Sigmoid colon (tissue), 7 donors: ENCODE data around the gene GPR139. TPM values are rescaled to one million over a fixed set of nuclear protein-coding genes. Genes with fewer than 3 reads are reported as not detected.

ENCODE experiments used
- DNase-seq: peaks from one replicate; pipeline ENCODE4 v3.0.0-alpha.2; 2019
- H3K27ac ChIP-seq, 4 donors: fragments of 200-600 bp; sonication (generic); one replicate each; pipeline ENCODE4 v1.5.1; 2016 to 2019; ENCODE audit warnings: mild to moderate bottlenecking in 1 of 4
- H3K27me3 ChIP-seq, 3 donors: fragments of 200-600 bp; sonication (generic); one replicate each; pipeline ENCODE4 v1.5.1; 2019; ENCODE audit warnings: mild to moderate bottlenecking in 1 of 3
- H3K36me3 ChIP-seq, 4 donors: fragments of 200-600 bp; sonication (generic); one replicate each; pipeline ENCODE4 v1.5.1; 2016 to 2019
- H3K4me1 ChIP-seq, 4 donors: fragments of 200-600 bp; sonication (generic); one replicate each; pipeline ENCODE4 v1.5.1; 2017 to 2019
- H3K4me3 ChIP-seq, 4 donors: fragments of 200-600 bp; sonication (generic); one replicate each; pipeline ENCODE4 v1.5.1; 2017 to 2019; ENCODE audit warnings: mild to moderate bottlenecking in 2 of 4, moderate library complexity in 1 of 4
- H3K9me3 ChIP-seq, 4 donors: fragments of 200-600 bp in 3 of 4; sonication (generic) in 3 of 4; one replicate each; pipeline versions ENCODE4 v1.5.1 to v1.6.1; 2013 to 2019
- CTCF ChIP-seq, 4 experiments: fragments of 450-650 bp in 3 of 4; fragments of 200-600 bp in 1 of 4; IDR thresholded peaks; one replicate each; pipeline ENCODE4 v1.5.1; 2016 to 2019; ENCODE audit warnings: antibody characterized with exemption in 4 of 4, mild to moderate bottlenecking in 3 of 4, moderate library complexity in 2 of 4
- EP300 ChIP-seq, 4 donors: sonication (generic); formaldehyde crosslinking; IDR thresholded peaks; one replicate each; pipeline ENCODE4 v1.6.1; 2017; ENCODE audit warnings: antibody characterized with exemption in 4 of 4
- POLR2A ChIP-seq, 2 donors: fragments of 450-650 bp; IDR thresholded peaks; one replicate each; pipeline ENCODE4 v1.6.1; 2016; ENCODE audit warnings: antibody characterized with exemption in 2 of 2, mild to moderate bottlenecking in 2 of 2, moderate library complexity in 2 of 2
- POLR2AphosphoS5 ChIP-seq, 4 donors: sonication (generic); formaldehyde crosslinking; IDR thresholded peaks; one replicate each; pipeline ENCODE4 v1.6.1; 2017; ENCODE audit warnings: antibody characterized with exemption in 4 of 4
- WGBS, 2 donors: extraction: QIAGEN DNeasy Blood & Tissue Kit; methylation state at CpG; one replicate each; pipeline ENCODE4 v1.1.7; 2013; 5-methylcytosine and 5-hydroxymethylcytosine counted together
- intact Hi-C: fragments of 100-400 bp; cut with DNase I; formaldehyde crosslinking; loops from one replicate; pipeline ENCODE4 v1.15.1; 2023
- polyA plus RNA-seq, 3 donors: library from polyadenylated mRNA; stranded (reverse); fragments of 200-250 nt; gene quantifications; one replicate each; pipeline ENCODE4 v1.2.3, GENCODE V29; 2013
- total RNA-seq, 4 donors: library from RNA; depleted of rRNA; stranded (reverse); fragments of >200 nt; gene quantifications; one replicate each; pipeline ENCODE4 v1.1.0, GENCODE V29; 2016
- donor health status: healthy with polysubstance abuse.
- donor health status: Bipolar disorder and iron deficiency.
- donor health status: healthy.

Gene GPR139
- total and polyA plus RNA-seq, 7 donors, result not detected

- DNase-seq, result no peak
- intact Hi-C loops, result no loop called here
- Histone ChIP-seq H3K4me3 (no peak overlapping the region), H3K27me3 (peaks cover 0 to 2% (median 0%) of the 10 kb centered on the region in 3 donors), H3K9me3 (no peaks in the 10 kb centered on the region), H3K4me1 (no peaks in the 10 kb centered on the region), H3K36me3 (no peaks in the 10 kb centered on the region), H3K27ac (no peak overlapping the region)
- TF ChIP-seq EP300 (IDR thresholded peaks at IDR 0.05) (no peak), POLR2A (IDR thresholded peaks at IDR 0.05) (no peak), POLR2AphosphoS5 (IDR thresholded peaks at IDR 0.05) (no peak), CTCF (IDR thresholded peaks at IDR 0.05) (no peak)
- 74 to 81% methylated on average over 3 of the region's 3 CpGs for WGBS, 2 donors
Observed at GRCh38 chr16:20061132-20061531, 12.6 kb downstream of the GPR139 start.

GRCh38 chr16:20056436-20056835 is 17.3 kb downstream of the GPR139 start:
- no peak overlapping the region for H3K27ac ChIP-seq
- no peaks in the 10 kb centered on the region for H3K9me3 ChIP-seq
- DNase-seq, result no peak
- 83% methylated on average over 3 of the region's 3 CpGs for WGBS, 2 donors
- peaks cover 0 to 2% (median 0%) of the 10 kb centered on the region in 3 donors for H3K27me3 ChIP-seq
- no peak overlapping the region for H3K4me3 ChIP-seq
- H3K4me1 ChIP-seq, result no peaks in the 10 kb centered on the region
- TF ChIP-seq CTCF (IDR thresholded peaks at IDR 0.05) (no peak), POLR2A (IDR thresholded peaks at IDR 0.05) (no peak), EP300 (IDR thresholded peaks at IDR 0.05) (no peak), POLR2AphosphoS5 (IDR thresholded peaks at IDR 0.05) (no peak)
- H3K36me3 ChIP-seq, result no peaks in the 10 kb centered on the region
- intact Hi-C loops, result no loop called here

GRCh38 chr16:20053336-20053735 is 20.4 kb downstream of the GPR139 start:
- Histone ChIP-seq H3K9me3 (no peaks in the 10 kb centered on the region), H3K27ac (no peak overlapping the region), H3K4me1 (no peaks in the 10 kb centered on the region), H3K36me3 (no peaks in the 10 kb centered on the region), H3K27me3 (peaks cover 0 to 2% (median 0%) of the 10 kb centered on the region in 3 donors), H3K4me3 (no peak overlapping the region)
- intact Hi-C loops, result no loop called here
- no peak for TF ChIP-seq EP300 (IDR thresholded peaks at IDR 0.05)
- TF ChIP-seq POLR2AphosphoS5 (IDR thresholded peaks at IDR 0.05), result no peak
- no peak for TF ChIP-seq POLR2A (IDR thresholded peaks at IDR 0.05)
- TF ChIP-seq CTCF (IDR thresholded peaks at IDR 0.05), result no peak
- DNase-seq, result no peak
- 15 to 47% methylated on average over 5 of the region's 5 CpGs for WGBS, 2 donors

- TF ChIP-seq POLR2AphosphoS5 (IDR thresholded peaks at IDR 0.05) (no peak), EP300 (IDR thresholded peaks at IDR 0.05) (no peak), CTCF (IDR thresholded peaks at IDR 0.05) (no peak), POLR2A (IDR thresholded peaks at IDR 0.05) (no peak)
- Histone ChIP-seq H3K4me3 (no peak overlapping the region), H3K27me3 (no peaks in the 10 kb centered on the region), H3K4me1 (no peaks in the 10 kb centered on the region), H3K9me3 (no peaks in the 10 kb centered on the region), H3K36me3 (no peaks in the 10 kb centered on the region), H3K27ac (no peak overlapping the region)
- DNase-seq, result no peak
- intact Hi-C loops, result no loop called here
- 86 to 89% methylated on average over 9 of the region's 9 CpGs for WGBS, 2 donors
Observed at GRCh38 chr16:20051611-20052010, 22.1 kb downstream of the GPR139 start.

GRCh38 chr16:20051147-20051546 is 22.5 kb downstream of the GPR139 start:
- no peak for DNase-seq
- Histone ChIP-seq H3K27ac (no peak overlapping the region), H3K4me1 (no peaks in the 10 kb centered on the region), H3K36me3 (no peaks in the 10 kb centered on the region), H3K4me3 (no peak overlapping the region), H3K27me3 (no peaks in the 10 kb centered on the region), H3K9me3 (no peaks in the 10 kb centered on the region)
- WGBS, 2 donors, result 75 to 85% methylated on average over 7 of the region's 7 CpGs
- intact Hi-C loops, result no loop called here
- TF ChIP-seq EP300 (IDR thresholded peaks at IDR 0.05) (no peak), POLR2AphosphoS5 (IDR thresholded peaks at IDR 0.05) (no peak), CTCF (IDR thresholded peaks at IDR 0.05) (no peak), POLR2A (IDR thresholded peaks at IDR 0.05) (no peak)
